Dermis blood vessel endothelial cell (primary cell): ENCODE measurements around the gene ZNF841. TPM values are rescaled to one million over a fixed set of nuclear protein-coding genes. Genes with fewer than 3 reads are reported as not detected.
"Not testable (repeated sequence)": the region's sequence is repeated elsewhere in the genome, so short reads cannot be mapped to it uniquely, and the experiment has no call there.

Experiments used
- DNase-seq: peaks from one replicate; pipeline ENCODE4 v3.0.0; 2010
- total RNA-seq: library from RNA; depleted of rRNA; stranded (reverse); fragments of >200 nt; gene quantifications from 2 replicates; pipeline ENCODE4 v1.2.3, GENCODE V29; 2014

Gene ZNF841
- 13.5 and 22.5 TPM in 2 replicates for total RNA-seq

- peak; percentile 95 for DNase-seq
Observed at GRCh38 chr19:52095172-52096014, at the start of gene ZNF841. Gene ZNF841, minus strand, starts transcription at chr19:52095765. Its CDS starts 10,964 bp downstream, at chr19:52084801.

DNA sequence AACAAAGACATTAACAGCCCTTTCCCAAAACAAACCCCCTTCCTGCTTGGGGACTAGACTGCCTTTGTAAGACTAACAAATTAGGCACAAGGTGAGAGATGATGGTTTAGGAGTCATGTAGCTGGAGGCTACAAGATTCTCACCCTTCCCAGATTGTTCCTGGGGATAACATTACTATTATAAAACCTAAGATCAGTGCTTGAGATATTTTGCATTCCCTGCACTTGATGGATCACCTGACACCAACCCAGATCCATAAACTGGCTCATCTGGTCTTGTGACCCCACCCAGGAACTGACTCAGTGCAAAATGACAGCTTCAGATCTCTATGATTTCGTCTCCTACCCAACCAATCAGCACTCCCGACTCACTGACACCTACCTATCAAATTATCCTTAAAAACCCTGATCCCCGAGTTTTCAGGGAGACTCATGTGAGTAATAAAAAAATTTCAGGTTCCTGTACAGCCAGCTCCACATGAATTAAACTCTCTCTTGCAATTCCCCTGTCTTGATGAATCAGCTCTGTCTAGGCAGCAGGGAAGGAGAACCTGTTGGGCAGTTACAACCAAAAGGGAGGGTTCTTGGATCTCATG, 46.5 kb upstream of the ZNF841 start:
- DNase-seq, result no peak

DNA sequence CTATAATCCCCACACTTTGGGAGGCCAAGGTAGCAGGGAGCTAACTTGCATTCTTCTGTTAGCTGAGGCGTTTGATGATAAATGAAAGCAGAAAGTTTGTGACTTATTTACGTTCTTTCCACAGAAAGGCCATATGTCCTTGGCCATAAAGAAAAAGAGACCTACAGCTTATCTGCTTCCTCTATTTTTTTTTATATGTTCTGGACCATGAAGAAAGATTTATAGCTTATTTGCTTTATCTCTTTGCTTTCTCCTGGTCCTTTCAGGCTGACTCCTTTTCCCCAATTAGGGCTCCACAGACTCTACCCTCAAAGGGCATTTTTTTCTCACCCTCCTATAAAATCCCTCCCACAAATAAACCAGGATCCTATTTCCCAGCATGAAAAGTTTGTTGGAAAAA, 45.6 kb upstream of the ZNF841 start:
- DNase-seq, result no peak

DNA sequence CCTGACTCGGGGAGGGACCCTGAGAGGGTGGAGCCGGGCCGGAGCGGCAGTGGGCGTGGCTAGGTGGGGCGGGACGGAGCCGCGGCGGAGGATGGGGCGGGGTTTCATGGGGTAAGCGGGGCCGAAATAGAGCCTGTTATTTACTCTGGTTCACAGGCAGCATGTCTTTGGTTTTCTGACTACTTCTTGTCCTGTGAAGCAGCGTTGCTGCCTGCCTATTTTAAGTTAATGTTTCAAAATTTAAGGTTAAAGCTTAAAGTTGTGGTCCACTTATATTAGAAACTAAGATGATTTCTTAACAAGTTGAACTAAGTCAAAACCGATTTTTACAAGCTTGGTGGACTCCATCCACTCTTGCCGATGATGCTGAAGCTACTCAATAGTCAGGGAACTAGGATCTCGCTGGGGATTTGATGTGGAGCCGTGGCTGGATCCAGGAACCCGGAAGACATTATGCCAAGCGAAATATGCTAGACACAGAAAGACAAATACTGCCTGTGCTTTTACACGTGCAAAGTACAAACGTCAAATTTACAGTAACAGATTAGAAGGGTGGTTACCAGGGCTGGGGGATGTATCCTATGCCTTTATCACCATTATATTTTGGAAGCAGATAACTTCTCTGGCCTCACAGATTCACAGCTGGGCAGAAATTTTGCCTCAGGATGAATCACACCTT, 44.6 kb upstream of the ZNF841 start:
- no peak for DNase-seq

- peak; percentile 95 for DNase-seq
Observed at GRCh38 chr19:52139252-52140031, 43.9 kb upstream of the ZNF841 start, which contains the start of gene ZNF616. Gene ZNF616, minus strand, starts transcription at chr19:52139938. Its CDS starts 9,426 bp downstream, at chr19:52130512.

DNA sequence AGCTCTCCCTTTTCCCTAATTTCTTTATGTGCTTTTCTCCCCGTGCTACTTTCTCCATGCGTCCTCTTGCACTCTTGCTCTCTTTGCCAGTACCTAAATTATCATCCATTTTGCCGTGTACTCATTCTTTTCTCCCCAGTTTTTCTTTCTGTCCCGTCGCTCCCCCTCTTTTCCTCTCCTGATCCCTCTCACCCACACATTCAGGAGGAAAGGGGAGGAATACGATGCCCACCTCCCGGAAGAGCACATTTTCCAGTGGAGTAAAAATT, 43.4 kb upstream of the ZNF841 start:
- no peak for DNase-seq

DNA sequence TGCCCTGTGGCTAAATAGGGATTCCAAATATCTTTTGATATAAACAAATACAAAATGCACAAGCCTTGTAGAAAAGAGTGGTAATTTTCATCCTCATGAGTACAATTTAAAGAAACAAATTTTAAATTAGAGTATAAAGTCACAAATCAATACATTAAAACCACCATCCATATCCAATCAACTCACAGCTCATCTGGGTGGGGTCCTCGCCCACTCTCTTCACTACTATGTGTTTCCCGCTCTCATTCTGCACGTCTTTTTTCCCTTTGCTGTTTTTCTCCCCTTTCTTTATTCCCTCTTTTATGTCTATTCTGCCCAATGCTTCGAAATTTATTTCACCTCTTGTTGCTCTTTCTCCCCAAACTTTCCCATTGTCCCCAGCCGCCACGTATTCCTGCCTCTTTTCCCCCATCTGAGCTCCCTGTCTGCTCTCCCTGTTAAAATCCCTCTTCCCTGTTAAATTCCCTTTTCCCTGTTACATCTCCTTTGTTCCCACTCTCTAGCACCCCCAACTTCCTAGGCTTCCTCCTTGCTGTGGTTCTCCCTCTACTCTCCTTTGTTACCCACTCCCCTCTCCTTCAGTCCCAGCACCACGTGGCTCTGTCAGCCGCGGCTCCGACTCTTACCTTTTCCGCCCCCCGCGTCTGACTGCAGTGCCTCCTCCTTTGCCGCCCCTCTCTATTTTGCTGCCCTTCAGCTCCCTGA, 42.9 kb upstream of the ZNF841 start:
- DNase-seq, result peak; percentile 44

DNA sequence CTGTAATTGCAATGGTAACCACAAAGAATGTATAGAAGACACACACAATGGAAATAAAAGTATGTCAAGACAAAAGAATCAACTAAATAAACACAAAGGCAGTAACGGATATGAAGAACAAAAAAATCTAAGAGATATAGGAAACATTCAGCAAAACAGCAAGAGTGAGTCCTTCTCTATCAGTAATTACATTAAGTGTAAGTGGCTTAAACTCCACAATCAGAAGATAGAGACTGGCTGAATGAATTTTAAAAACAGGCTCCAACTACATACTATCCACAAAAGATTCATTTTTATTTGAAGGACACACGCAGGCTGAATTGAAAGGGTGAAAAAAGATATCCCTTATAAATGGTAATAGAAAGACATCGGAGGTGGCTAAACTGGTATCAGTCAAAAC, 24.7 kb upstream of the ZNF841 start:
- no peak for DNase-seq

DNA sequence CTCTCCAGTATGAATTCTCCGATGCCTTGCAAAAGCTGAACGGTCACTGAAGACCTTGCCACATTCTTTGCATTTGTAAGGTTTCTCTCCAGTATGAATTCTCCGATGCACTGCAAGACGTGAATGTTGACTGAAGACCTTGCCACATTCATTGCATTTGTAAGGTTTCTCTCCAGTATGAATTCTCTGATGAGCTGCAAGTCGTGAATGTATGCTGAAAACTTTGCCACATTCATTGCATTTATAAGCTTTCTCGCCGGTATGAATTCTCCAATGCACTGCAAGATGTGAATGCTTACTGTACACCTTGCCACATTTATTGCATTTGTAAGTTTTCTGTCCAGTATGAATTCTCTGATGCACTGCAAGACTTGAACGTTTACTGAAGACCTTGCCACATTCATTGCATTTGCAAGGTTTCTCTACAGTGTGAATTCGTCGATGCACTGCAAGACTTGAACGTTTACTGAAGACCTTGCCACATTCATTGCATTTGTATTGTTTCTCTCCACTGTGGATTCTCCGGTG, 20.0 kb upstream of the ZNF841 start:
- DNase-seq, result no peak

GRCh38 chr19:52114691-52115090, 19.1 kb upstream of the ZNF841 start:
- DNase-seq, result no peak

GRCh38 chr19:52112624-52113023, 17.1 kb upstream of the ZNF841 start:
- no peak for DNase-seq

GRCh38 chr19:52110780-52111179, 15.2 kb upstream of the ZNF841 start:
- no peak for DNase-seq

DNA sequence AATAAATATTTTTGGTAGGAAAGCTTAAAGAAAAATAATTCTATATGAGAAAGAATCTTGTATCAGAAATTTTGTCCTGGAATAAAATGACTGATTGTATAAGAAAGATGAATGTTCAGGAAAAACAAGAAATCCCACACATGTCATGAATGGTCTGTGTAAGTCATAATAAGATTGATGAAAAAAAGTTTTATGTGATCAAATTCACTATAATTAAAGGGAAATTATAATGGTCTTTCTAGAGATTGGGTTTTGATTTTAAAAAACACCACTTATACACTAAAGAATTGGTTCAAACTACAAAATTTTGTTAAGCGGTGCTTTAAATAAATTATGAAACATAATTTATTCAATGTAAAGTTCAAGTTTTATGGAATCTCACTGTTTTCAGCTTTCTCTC, 7.2 kb upstream of the ZNF841 start:
- no peak for DNase-seq

DNA sequence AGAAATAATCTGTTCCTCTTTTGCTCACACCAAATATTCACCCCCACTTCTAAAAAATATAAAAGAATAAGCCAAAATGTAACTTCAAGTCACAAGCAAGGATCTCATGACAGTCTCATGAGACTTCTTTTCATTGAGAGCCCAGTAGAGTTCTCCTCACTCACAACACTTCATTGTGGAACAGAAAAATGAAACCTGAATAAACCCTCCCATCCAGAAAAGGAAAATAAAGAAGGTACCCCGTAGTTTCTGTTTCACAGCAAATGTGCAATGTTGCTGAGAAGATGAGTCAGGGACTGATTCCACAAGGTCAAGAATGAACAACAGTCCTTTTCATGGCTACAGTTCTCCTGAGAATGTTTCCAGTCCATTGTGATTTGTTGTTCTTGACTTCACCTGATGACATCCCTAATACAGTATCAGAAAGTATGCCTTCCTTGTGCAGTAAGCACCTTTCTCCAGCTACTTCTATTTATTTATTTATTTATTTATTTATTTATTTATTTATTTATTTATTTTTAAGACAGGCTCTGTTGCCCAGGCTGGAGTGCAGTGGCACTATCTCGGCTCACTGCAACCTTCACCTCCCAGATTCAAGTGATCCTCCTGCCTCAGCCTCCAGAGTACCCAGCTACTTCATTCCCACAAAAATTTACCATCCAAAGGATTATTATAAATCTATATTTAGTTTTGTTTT, 6.4 kb upstream of the ZNF841 start:
- DNase-seq, result no peak

DNA sequence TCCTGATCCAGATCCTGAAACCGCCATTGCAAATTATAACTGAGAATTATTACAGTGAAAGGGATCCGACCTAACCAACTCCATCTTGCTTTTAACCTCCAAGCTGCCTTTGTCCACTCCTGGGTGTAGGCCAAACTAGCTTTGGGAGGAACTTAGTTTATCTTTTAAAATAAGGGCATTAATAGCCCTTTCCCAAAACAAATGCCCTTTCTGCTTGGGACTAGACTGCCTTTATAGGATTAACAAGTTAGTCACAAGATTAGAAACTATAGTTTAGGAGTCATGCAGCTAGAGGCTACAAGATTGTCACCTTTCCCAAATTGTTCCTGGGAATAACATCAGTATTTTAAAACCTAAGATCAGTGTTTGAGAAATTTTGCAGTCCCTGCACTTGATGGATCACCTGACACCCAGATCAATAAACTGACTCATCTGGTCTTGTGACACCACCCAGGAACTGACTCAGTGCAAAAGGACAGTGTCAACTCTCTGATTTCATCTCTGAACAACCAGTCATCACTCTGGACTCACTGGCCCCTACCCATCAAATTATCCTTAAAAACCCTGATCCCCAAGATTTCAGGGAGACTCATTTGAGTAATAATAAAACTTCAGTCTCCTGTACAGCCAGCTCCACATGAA, 4.1 kb upstream of the ZNF841 start:
- DNase-seq, result no peak

GRCh38 chr19:52096416-52096815, 851 bp upstream of the ZNF841 start:
- not testable (repeated sequence) for DNase-seq

- DNase-seq, result no peak
Observed at GRCh38 chr19:52094526-52095130, 937 bp downstream of the ZNF841 start.

DNA sequence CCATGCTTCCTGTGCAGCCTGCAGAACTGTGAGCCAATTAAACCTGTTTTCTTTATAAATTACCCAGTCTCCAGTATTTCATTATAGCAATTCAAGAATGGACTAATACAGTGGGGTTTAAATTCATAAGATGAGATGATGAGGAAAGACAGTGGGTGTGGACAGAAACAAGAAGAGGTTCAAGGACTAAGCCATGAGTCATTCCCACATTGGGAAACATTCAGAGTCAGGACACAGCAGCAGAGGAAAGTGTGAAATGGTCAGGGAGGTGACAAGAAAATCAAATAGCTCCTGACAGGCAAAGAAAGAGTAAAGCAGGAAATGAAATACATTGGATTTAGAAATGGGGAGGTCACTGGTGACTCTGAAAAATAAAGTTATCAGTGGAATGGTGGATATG, 9.1 kb downstream of the ZNF841 start:
- no peak for DNase-seq

DNA sequence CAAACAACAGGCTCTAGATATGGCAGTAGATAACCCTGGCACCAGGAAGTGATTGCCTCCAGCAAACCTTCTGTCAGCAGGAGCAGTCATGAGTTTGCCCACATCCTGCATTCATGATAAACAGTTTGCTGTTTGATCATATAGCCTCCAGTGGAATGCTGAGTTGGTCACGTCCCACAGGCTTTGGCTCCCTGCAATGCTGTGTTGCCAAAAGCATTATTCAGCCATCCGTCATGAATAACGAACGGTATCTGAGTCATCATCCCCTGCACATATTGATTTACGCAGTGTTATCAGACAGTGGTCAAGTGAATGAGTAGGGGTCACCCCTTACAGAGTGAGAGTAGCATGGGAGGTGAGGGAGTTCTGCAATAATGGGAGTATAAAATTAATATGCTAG, 25.1 kb downstream of the ZNF841 start:
- DNase-seq, result no peak

DNA sequence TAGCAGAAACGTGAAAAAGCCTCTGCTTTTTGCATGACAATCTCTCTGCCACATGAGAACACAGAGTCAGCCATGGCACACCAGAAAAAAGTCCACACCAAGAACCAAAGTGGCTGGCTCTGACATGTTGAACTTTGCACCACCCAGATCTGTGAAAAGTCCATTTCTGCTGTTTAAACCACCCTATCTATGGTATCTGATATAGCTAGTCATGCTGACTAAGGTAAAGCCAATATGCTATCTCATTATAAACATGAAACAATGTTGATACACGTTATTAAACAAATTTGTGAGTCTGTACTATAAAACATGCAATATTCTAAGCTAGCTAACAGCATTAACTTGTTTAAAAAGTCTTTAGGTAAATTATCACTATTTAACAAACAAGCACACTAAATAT, 25.9 kb downstream of the ZNF841 start:
- DNase-seq, result no peak
